ENCODE measurements around the gene CDKN1C.

The CDKN1C gene

DNA sequence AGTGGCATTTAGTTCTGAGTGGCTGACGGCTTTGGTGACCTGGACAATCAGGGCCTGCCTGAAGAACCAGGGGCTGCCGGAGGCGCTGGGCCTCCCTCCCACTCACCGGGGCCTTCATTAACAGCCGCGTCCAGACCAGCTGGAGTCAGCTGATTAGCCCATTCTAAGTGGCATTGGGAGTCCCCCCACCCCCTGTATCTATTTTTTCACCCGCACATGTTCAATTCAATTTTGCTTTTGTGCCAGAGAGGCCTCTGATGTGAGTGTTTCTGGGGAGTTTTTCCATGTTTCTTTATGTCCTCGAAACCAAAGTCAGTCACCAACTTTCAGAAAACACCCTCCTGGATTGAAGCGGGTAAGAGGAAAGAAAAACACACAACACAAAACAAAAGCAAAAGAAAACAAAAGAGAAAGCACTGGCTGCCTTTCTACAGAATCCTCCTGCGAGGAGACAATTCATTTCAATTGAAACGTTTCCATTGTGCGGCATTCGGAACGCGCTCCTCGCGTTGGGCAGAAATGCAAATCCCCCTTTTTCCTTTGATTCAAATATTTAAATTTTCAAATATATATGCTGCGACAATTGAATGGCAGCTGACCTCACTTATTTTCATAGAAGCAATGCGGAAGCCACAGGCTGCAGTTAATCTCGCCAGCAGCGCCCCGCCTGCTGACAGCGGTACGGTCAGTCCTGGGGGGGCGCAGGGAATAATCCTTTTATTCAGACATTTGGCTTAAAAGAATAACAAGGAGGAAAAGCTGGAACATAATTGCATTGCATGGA lies 17.7 kb downstream of the CDKN1C start:
- no peak for DNase-seq

DNA sequence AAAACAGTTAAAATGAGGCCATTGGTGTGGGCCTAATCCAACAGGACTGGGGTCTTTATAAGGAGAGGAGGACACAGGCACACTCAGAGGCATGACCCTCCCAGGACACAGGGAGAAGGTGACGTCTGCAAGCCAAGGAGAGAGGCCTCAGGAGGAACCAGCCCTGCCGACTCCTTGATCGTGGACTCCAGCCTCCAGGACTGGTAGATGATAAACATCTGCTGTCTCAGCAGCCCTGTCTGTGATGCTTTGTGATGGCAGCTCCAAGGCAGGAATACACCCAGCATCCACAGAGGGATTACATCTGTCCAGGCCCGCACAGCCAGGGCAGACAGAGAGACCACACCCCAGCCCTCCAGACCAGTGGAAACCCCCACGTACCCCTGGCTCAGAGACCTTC lies 18.4 kb downstream of the CDKN1C start:
- DNase-seq, result no peak

DNA sequence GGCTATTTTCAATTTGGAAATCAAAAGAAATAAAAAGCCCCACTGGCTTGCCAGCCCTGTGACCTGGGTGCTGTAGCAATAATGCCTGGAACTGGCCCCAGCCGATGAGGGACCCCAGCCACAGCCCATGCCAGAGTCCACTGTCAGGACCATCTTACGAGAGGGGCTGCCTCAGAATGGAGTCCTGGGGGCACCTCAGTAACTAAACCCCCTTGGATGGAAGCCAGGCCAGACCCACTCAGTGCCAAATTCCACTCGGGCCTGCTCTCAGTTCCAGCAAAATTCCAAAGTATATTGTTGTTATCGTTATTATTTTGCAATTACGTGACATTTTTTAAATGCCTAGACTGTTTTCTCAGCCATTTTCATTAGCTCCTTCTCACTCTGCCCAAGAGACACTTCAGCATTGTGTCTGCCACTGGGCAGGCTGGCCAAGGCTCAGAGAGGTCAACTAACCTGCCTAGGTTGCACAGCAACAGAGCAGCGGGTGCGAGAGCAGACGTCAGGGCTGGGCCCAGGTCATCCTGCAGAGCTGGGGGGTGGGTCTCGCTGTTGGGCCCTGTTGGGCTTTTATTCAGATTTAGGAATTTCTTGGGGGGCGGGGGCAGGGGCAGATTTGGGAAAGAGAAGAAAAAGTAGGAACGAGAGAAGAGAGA lies 19.5 kb downstream of the CDKN1C start:
- DNase-seq, result no peak

DNA sequence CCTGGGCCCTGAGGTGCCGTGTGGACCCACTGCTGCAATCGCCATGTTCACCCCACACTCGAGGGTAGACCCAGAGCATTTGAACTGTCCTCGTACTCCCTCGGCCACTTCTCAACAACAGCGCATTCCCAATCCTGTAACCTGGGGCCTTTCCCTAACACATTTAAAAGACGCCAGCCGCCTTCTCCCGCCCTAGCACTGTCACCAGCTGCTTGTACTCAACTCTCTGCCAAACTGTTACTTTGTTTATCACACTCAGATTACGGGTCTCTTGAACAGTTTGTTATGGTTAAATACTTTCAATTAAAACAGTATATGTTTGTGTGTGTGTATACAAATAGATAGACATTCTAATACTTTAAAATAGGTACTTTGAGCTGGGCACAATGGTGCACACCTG lies 20.7 kb downstream of the CDKN1C start:
- DNase-seq, result no peak

DNA sequence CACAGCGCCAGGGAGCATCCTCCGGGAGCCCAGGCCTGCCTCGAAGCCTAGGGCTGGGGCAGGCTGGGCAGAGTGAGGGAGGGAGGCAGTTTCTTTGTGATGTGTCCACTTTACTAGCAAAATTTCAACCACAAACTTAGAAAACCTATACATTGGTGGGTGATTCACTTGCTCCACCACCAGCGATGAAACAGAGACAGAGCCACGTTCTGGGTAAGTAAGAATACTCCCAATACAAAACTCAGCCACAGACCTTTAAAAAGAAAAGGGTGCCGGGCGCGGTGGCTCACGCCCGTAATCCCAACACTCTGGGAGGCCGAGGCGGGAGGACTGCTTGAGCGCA lies 22.3 kb downstream of the CDKN1C start:
- DNase-seq, result no peak

DNA sequence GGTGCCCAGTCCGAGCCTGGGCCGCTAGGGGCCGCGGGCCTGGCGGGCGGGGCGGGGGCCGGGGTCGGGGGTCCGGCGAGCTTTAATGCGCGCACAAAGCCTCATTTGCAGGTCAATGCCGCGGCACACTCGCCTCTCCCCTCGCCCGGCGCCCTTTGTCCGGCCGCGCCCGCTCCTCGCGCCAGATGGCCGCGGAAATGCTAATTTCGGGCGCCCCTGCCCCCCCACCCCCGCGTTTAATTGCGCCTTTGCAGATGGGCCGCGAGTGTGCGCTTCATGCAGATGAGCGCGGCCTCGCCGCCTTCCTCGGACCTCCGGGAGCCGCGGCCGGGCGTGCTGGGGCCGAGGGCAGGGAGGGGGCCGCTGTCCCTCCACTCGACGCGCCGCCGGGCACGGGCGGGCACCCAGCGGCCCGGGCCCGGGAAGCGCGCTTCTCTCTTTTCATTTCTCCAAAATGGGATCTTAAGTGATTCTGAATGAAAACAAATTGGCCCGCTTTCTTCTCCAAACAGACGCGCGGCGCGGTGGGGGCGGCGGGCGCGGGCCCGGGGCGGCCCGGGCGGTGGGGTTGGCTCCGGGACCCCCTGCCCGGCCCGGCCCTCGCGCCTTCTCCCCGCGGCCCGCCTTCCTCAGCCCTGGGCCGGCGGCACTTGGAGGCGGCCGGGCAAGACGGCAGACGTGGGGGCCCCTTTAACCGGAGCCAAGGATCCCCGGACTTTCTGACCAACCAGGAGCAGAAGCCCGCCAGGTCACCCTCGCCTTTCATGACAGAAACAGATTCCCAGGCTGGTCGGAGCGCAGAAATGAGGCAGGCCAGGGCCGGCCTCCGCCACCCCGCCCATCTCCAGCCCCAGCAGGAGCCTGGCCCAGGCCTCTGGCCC lies 22.9 kb downstream of the CDKN1C start:
- no peak for DNase-seq

DNA sequence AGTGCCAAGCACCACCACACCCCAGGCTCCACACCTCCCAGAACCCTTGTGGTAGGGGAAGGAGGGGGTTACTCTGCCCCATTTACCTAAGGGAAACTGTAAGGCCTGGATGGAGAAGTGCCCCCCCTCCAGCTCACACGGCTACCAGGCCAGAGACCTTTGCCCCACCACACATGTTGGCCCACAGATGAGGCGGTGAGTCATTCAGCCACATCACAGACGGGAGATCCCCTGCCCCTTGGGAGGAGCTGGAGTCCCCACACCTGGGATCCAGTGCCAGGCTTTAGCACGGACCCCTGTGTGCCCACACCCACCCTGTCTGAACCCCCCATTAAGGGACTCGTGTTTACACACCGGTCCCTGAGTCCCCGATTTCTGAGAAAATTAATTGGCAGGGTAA lies 24.9 kb downstream of the CDKN1C start:
- no peak for DNase-seq

DNA sequence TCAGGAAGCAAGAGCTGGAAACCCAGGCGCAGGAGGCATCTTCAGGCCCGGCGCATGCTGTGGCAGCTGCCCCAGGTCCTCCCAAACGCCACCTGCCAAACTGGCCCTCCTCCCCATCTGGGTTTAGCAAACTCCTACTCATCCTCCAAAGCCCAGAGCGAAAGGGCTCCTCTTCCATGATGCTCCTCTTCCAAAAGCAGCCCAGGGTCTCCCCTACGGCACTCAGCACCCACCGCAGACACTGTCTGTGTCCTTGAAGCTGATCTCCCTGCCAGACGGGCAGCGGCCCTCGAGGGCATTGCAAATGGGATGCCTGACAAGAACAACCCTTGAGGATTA lies 25.9 kb downstream of the CDKN1C start:
- DNase-seq, result no peak

DNA sequence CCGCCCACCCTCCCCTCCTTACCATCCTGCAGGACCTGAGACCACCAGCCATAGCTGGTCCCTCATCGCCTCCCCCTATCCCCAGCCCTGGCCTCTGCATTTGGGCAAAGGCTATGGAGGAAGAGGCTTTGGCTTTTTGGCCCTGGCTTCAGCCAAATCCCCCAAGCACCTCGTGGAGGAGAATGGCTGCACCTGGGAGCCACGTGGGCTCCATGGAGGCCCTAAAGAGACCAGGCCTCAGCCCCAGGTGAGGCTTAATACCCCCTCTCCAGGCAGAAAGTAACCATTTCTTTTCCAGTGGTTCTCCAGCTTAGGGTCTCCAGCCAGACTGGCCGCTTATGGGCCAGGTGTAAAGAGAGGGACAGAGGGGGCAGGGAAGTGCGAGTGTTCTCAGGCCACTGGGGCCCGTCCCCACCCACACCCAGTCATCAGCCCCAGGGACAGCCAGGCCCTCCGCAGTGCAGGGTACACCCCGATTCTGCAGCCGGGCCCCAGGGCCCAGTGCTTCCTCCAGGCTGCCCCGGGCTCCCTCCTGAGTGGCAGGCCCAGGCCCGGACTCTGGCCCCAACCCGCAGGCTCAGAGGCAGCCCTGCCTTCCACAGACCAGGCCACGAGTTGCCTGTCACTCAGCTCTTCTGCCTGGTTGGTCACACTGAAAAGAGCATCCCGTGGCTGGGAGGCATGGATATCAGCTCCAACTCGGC lies 26.4 kb downstream of the CDKN1C start:
- no peak for DNase-seq

DNA sequence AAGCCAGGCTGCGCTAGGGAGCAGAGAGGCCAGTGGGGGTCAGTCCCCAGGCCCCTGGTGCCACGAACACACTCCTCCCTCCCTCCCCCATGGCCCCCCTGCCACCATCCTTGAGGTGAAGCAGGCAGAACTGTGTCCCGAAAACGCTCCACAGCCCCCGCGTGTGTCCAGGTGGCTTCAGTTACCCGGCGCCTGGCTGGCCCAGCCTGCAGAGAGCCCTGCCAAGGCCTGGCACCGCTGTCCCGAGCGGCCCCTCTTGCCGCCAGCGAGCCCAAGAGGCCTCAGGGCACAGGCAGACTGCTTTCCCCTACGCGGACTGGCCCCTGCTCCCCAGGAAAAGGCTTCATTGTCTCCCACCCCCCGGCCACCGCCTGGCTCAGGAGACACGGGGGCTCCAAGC lies 27.7 kb downstream of the CDKN1C start:
- no peak for DNase-seq

DNA sequence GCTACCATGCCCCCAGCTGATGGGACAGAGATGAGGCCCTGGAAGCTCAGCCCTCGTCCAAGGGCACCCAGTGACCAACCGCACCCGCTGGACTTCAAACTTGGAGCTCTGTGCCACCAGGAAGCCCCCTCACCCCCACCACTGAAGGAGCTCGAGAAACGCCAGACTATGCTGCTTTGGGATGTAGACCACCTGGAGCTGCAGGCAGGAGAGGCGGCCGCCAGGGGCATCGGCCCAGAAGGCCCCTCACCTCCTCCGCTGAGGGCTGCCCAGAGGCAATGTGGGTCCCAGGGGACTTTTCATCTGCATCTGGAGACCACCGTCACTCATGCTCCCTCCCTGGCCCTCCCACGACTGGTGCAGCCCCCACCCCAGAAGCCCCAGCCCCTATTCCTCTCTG lies 28.3 kb downstream of the CDKN1C start:
- no peak for DNase-seq

DNA sequence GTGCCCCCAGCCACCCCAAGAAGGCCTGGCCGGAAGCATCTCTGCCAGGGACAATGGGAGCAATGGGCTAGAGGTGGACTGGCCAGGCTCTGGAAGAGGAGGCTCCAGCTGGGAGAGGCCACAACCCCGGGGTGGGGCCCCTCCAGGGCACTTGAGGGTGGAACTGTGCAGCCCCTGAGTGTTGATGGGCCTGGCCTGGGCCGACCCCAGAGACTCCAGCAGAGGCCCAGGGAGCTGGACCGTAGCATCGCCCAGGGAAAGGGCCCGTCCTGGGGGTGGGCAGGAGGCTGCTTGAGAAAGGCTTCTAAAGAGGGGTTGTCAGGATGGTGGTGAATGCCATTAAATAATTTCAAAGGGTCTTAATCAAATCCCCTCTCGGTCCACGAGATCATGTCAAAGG lies 30.4 kb downstream of the CDKN1C start:
- no peak for DNase-seq

DNA sequence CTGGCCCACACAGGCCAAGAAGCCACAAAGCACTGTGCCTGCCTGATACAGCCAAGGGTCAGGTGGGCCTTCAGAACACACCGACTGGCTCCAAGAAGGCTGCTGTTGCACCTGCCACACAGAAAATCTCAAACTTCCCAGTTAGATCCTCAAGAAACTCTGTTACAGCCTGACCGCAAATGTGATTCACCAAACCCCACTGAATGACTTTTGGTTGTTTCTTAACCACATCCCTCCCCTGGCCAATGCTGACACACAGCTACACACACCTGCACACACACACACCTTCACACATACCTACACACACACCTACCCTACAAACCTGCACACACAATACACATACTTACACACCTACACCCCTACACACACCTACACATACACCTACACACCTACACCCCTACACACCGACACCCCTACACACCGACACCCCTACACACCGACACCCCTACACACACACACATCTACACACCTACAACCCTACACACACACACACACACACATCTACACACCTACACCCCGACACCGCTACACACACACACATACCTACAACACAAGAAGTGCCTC lies 31.5 kb downstream of the CDKN1C start:
- DNase-seq, result no peak

DNA sequence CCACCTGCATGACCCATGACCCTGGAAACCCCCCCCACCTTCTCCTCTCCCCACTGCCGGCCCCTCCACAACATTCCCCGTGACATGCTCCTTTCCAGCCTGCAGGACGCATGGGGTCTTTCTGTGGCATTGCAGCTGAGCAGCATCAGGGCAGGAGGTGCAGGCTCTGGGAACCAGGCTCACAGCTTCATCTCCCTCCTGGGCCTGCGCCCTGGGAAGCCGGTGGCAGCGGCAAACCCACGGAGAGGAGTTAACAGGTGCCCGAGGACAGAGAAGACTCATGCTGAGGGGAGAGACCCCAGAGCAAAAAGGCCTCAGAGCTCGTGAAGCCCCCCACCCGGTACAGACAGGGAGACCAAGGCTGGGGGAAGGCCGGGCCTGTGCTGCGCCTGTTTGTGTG lies 32.2 kb downstream of the CDKN1C start:
- DNase-seq, result no peak

DNA sequence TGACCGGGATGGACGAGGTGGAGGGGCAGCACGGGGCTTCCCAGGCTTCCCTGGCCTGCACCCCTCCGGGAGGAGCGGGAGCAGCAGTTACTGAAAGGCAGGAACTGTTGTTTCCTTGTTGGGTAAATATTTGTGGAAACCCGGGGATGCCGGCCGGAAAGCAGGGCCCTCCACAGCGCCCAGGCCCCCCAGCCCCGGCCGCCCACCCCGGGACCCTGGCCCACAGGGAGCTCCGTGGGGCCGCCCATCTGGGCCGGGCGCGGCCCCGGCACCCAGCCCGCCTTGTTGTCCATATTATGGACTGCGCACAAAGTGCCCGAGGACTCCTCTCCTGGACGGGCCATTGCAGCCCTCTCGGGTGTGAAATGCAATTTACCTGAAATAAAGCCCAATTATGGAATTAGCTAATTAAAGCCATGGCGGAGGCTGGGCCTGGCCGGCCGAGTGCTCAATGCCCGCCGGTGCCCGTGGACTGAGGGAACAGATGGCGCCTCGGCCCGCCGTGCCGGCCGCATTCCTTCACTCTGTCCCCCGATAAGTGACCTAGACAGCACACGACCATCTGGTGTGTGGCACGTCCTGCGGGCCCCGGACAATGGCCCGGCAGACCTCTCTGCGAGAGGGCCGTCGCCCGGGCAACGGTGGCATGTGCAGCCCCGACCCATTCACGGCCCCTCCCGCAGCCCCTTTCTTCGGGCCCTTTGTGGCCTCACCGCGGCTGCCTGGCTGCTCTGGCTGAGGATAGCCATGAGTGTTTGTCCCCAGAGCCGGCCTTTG lies 35.4 kb downstream of the CDKN1C start:
- DNase-seq, result no peak

DNA sequence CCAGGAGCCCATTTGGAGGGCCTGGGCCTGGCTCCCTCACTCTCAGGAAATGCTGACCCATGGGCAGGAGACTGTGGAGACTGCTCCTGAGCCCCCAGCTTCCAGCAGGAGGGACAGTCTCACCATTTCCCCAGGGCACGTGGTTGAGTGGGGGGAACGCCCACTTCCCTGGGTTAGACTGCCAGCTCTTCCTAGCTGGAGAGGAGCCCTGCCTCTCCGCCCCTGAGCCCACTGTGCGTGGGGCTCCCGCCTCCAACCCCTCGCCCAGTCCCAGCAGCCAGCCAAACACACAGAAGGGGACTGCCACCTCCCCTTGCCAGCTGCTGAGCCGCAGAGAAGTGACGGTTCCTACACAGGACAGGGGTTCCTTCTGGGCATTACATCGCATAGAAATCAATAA lies 37.1 kb downstream of the CDKN1C start:
- no peak for DNase-seq

DNA sequence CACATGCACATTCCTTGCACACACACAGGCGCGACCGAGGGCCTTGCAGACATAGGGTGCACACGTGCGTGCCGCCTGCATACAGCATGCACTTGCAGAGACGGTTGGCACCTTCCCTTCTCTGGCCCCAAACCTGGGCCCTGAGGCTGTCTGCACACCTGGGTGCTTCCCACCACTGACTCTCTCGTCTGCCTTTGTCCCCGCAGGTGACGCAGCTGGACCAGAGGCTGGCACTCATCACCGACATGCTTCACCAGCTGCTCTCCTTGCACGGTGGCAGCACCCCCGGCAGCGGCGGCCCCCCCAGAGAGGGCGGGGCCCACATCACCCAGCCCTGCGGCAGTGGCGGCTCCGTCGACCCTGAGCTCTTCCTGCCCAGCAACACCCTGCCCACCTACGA lies 38.0 kb downstream of the CDKN1C start:
- DNase-seq, result no peak

DNA sequence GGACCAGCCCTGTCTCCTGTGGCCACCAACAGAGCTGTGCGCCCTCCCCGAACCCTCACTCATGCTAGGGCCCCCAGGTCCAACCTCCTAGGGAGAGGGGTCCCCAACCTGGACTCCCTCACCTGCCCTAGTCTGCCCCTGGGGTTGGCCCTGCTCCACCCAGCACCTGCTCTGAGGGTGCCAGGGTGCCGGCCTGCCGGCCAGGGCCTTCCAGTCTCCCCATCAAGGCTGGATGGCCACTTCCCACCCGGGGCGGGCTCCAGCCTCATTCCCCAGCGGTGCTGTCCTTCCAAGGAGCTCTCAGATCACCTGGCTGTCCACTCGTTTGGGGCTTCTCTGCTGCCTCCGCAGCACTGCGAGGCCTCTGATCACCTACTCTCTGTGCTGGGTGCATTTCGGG lies 39.1 kb downstream of the CDKN1C start:
- no peak for DNase-seq

DNA sequence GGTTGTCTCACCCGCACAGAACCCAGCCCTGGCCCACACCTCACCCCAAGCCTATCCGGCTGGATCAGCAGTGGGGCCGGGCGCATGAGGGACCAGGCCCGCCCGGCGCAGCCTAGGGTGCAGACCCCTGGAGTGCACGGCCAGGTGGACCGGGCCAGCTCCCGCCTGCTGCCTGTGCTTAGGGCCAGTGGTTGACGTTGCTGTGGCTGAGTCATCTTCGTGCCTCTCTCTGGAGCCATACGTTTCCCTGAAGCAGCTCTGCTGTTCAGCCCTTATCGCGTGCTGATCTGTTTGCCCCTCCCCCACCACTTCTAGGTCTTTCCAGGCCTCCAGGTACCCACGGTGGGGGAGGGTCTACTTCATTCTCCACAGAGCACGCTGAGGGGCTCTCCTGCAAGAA lies 39.5 kb downstream of the CDKN1C start:
- DNase-seq, result no peak

DNA sequence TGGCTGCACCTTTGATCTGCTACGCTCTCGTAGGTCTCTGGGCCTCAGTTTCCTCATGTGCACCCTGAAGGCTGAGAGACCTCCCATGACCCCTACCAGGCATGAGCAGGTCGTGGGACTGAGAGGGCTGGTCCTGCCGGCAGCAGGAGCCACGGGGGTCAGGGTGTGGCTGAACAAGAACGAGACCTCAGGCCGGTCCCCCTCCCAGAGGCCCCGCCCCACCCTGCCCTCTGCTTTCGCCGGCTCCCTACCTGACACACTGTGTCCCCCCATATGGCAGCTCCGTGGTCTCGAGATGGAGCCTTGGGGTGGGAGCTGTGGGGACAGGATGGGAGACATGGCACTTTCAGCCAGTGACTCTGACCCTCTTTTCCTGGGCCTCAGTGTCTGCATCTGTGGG lies 40.6 kb downstream of the CDKN1C start:
- DNase-seq, result no peak

DNA sequence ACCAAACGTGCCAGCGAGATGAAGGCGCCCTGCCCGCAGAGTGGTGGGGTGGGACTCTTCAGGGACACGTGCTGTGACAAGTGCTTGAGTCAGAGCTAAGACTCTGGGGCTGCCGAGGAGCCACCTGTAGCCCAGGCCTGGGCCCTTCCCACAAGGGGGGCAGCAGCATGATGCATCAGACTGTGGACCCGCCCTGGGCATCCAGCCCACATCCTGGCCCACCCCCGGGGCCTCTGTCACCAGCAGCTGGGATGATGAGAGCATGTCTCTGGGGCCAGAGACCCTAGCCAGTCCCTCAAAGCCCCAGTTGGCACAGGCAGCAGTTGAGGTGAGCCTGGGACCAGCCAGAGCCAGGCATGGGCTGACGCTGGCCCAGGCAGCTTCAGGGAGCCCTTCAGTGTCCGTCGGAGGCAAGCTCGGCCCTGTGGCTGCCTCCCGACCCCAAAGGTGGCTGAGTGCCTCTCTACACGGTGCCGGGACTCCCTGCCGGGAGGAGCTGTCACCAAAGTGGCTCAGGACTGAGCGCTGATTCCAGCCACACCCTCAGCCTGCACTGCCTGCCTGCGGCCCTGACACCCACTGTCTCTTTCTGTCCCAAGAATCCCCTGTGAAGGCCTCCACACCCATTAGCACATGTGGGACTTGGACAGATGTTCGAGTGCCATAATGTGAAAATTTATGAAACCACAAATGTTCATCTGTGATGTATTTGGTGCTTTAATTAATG lies 41.3 kb downstream of the CDKN1C start:
- no peak for DNase-seq

DNA sequence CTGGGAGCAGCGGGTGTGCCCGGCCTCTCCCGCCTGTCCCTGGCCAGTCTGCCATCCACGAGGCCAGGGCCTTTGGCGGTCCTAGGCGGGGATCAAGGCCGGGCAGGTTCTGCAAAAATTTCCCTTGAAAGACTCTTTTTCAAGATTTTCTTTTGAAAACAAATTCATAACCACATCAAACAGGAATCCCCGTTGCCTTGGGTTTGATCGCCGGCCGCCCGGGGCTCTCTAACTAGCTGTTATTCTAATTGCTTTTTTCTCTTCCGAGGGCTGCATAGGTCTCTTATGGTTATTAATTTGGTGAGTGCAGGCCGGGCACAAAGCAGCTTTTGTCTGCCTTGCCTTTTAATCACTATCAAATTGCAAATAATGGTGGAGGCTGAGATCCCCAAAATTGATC lies 42.0 kb downstream of the CDKN1C start:
- DNase-seq, result no peak
